LNCAP (cell line): ENCODE data around the gene DLGAP1.

Experiments used
- TF ChIP-seq, protein P1 (sequence below): fragments of 450-650 bp; IDR thresholded peaks from 2 replicates; pipeline ENCODE4 v1.5.1; 2017; ENCODE audit warnings: mild to moderate bottlenecking

The DLGAP1 gene

DNA sequence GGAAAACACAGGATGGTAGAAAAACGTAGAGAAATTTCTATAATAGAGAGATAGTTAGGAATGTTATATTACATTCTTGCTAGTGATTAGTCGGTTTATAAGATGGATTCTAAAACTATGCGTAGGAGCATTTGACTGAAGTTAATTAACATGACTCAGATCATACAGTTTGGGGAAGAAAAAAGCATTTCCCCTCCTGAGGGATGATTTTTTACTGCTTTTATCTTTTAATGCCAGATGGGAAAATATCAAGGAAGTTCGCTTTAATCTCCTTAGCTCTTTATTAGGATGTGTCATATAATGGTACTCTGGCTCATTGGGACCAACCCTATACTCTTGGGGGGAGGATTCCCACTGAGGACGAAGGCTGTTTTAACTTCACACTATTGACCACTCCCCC, 503.1 kb downstream of the DLGAP1 start:
- TF ChIP-seq, protein P1, sequence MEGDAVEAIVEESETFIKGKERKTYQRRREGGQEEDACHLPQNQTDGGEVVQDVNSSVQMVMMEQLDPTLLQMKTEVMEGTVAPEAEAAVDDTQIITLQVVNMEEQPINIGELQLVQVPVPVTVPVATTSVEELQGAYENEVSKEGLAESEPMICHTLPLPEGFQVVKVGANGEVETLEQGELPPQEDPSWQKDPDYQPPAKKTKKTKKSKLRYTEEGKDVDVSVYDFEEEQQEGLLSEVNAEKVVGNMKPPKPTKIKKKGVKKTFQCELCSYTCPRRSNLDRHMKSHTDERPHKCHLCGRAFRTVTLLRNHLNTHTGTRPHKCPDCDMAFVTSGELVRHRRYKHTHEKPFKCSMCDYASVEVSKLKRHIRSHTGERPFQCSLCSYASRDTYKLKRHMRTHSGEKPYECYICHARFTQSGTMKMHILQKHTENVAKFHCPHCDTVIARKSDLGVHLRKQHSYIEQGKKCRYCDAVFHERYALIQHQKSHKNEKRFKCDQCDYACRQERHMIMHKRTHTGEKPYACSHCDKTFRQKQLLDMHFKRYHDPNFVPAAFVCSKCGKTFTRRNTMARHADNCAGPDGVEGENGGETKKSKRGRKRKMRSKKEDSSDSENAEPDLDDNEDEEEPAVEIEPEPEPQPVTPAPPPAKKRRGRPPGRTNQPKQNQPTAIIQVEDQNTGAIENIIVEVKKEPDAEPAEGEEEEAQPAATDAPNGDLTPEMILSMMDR: no peak

DNA sequence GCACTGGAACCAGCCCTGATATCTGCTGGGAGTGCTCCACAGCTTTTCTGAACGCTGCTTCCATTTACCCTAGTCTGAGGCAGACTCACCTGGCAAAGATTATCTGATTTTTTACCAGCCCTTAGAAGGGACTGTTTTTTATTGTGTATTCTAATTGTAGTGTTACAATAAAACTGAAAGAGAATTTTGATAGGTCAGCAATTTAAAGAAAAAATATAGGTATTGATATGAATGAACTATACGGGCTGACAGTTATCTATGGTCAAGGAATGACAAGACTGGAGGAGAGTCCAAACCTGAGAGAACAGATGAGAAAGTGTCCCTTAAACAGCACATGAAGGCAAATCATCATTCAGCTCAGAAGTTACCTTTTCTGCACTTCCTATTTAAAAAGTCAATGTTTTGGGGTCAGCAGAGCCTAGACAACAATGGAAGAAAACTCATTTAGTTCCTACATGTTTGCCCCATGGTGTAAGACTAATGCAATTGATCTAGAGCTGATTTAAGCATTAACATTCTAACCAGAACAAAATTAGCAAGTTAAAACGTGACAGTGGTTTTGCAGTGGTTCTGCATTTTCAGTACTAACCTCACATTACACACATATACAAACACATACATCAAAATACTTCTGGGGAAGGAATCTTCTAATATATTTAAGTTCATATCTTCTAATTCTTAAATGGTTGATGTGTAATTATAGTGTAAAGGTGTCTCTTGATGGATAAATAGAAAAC, 504.3 kb downstream of the DLGAP1 start:
- TF ChIP-seq, protein P1: no peak

DNA sequence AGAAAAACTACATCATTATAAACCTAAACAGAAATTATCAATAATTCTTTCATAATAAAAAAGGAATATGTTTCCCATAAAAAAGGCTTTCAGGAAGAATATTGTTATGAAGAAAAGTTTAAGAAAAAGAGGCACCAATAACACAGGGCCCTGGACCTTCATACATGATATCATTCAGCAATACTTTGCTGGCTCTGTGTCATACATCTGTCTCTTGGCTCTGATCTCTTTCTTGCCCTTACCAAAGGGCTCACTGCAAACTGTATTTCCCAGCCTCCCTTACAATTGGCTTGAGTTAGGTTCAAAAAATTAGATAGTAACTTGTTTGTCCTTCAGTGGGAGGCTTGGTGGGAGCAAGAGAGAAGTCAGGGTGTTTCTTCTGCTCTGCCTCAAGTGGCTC, 506.1 kb downstream of the DLGAP1 start:
- TF ChIP-seq, protein P1: no peak

DNA sequence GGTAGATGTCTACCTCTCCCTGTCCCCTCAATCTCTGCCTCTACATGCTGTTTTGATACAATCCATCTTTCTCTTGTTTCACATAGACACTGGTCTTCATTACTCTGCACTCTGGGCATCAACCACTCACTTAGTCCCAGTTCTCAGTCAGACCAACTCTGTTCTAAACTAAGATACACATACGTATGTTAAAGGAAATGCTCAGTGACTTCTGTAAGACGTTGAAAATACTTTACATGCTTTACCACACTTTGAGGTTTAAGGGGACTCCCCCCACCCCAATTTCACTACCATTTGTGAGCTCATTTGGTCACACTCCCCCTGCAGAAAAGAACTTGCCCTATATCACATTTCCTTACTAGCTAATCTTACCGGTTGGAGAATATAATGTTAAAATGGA, 507.7 kb downstream of the DLGAP1 start:
- TF ChIP-seq, protein P1: no peak

DNA sequence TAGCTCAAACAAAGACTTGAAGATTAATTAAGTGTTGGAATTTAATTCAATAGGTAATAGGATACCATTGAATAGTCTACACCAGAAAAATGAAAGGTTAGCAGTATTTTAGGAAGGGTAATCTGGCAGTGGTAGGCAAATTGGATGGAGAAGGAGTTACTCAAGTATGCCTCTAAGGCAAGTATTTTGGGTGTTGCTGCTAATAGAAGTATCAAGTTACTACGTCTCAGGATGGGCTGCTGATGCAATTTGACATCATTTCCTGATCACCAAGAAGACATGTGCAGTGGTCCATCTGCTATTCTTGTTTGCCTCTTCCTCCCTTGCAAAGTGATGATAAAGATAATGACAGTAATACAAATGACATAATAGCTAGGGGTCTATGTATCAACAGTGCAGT, 519.8 kb downstream of the DLGAP1 start:
- TF ChIP-seq, protein P1: no peak

DNA sequence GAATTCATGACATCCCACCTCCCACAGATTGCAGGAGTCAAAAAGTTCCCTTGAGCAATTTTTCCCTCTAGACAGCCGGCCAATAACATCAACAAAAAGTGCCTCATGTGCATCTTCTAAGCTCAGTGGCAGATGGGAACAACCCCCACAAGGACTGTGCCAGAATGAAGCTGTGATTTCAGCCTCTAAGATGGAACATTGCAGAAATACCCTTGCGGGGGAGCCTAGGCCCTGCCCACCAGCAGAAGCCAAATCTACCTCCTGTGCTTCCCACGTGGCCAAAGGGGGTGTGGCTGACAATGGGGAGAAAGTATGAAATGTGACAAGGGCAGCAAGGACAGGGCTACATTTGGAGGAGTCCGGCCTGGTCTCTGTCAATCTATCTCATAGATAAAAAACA, 522.8 kb downstream of the DLGAP1 start:
- TF ChIP-seq, protein P1: no peak

DNA sequence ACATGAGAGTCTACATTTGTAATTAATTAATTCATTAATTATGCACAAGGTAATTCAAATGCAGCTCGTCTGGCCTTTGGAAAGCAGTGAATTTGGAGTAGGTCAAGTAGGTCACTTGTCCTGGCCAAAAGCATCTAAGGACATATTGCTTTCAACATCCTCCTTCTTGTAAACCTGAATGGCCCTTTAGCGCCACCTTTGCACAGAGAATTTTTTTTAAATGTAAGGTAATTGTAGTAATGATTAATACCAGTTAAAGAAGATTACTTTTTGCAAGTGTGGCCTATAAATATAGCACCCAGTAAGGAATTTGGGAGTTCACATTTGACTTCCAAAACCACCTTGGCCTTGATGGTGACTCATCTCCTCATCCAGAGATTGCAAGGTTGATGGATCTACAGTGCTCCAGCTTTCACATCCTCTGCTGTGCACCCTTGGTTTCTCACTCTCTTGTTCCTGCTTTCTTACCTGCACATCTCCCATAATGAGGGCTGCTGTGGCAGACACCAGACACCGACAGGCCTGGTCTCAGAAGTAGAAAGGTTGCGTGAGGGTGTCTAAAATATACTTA, 523.5 kb downstream of the DLGAP1 start:
- TF ChIP-seq, protein P1: no peak

DNA sequence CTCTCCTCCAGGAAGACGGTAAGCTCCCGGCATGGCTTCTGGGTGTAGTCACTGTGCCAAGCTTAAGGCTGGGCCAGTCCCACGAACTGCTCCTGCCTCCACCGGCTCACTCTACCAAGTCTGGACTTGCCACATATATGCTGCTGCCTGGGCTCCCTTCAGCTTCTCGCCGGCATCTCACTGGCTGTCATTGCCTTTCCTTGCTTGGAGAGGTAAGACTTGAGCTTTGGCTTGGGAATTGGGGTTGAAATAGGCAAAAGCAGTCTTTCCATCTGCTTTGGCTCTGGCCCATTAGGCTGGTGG, 524.1 kb downstream of the DLGAP1 start:
- TF ChIP-seq, protein P1: no peak
